Measurements from ENCODE around the gene LHPP. TPM values are rescaled to one million over a fixed set of nuclear protein-coding genes. Genes with fewer than 3 reads are reported as not detected.
"Not testable (repeated sequence)": the region's sequence is repeated elsewhere in the genome, so short reads cannot be mapped to it uniquely, and the experiment has no call there.

Gene LHPP
- total RNA-seq, 2 donors from 2014 or later = 4.9 to 9.9 TPM

GRCh38 chr10:124608093-124608721 lies 146.6 kb downstream of the LHPP start:
- Histone ChIP-seq H3K4me1 (no peaks in the 10 kb centered on the region), H3K27me3 (no peaks in the 10 kb centered on the region), H3K36me3 (replicated peaks in 1 of 2; ENCODE audit: insufficient read depth in 1 of 2, low read depth in 2 of 2) (no peaks in the 10 kb centered on the region), H3K4me3 (no peak overlapping the region), H3K9me3 (no peaks in the 10 kb centered on the region), H3K27ac (no peak overlapping the region)
- TF ChIP-seq, protein P1, sequence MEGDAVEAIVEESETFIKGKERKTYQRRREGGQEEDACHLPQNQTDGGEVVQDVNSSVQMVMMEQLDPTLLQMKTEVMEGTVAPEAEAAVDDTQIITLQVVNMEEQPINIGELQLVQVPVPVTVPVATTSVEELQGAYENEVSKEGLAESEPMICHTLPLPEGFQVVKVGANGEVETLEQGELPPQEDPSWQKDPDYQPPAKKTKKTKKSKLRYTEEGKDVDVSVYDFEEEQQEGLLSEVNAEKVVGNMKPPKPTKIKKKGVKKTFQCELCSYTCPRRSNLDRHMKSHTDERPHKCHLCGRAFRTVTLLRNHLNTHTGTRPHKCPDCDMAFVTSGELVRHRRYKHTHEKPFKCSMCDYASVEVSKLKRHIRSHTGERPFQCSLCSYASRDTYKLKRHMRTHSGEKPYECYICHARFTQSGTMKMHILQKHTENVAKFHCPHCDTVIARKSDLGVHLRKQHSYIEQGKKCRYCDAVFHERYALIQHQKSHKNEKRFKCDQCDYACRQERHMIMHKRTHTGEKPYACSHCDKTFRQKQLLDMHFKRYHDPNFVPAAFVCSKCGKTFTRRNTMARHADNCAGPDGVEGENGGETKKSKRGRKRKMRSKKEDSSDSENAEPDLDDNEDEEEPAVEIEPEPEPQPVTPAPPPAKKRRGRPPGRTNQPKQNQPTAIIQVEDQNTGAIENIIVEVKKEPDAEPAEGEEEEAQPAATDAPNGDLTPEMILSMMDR (IDR thresholded peaks at IDR 0.05) = no peak
- no peak for TF ChIP-seq POLR2A (IDR thresholded peaks at IDR 0.05)
- WGBS, 2 donors = 72 to 89% methylated on average over 5 to 13 of the region's 14 CpGs
- no peak for DNase-seq
- intact Hi-C loops (cut with DNase I) = no loop called here
- no peak for ATAC-seq

DNA sequence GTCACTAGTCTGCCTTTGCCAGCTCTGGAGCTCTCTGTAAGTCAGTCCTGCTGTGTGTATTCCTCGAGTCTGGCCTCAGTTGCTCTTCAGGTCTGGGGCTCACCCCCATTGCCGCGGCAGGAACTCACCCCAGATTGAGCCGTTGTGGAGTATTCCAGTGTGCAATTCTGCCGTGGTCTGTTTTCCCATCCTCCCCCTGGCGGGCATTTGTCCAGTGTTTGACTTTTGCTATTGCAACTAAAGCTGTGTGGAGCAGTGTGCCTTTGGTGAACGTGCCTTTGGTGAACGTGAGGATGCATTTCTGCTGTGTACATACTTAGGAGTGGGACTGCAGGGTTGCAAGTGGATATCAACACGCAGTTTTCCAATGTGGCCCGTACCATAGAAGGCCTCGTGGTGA lies 148.1 kb downstream of the LHPP start:
- no peaks in the 10 kb centered on the region for H3K36me3 ChIP-seq (replicated peaks in 1 of 2; ENCODE audit: insufficient read depth in 1 of 2, low read depth in 2 of 2)
- no peak for DNase-seq
- ATAC-seq = no peak
- H3K27me3 ChIP-seq = no peaks in the 10 kb centered on the region
- no peak overlapping the region for H3K27ac ChIP-seq
- H3K4me1 ChIP-seq = no peaks in the 10 kb centered on the region
- no peak overlapping the region for H3K4me3 ChIP-seq
- no peaks in the 10 kb centered on the region for H3K9me3 ChIP-seq
- WGBS, 2 donors = 89 to 91% methylated on average over 11 of the region's 11 CpGs
- TF ChIP-seq, protein P1 (IDR thresholded peaks at IDR 0.05) = no peak
- no peak for TF ChIP-seq POLR2A (IDR thresholded peaks at IDR 0.05)
- intact Hi-C loops (cut with DNase I) = no loop called here

- H3K4me3 ChIP-seq; intact Hi-C loops (cut with DNase I); H3K36me3 ChIP-seq (replicated peaks in 1 of 2; ENCODE audit: insufficient read depth in 1 of 2, low read depth in 2 of 2); H3K27me3 ChIP-seq; H3K9me3 ChIP-seq; ATAC-seq; H3K27ac ChIP-seq; DNase-seq; H3K4me1 ChIP-seq: not testable (repeated sequence)
- WGBS, 2 donors = 92 to 96% methylated on average over 13 of the region's 19 CpGs
These were observed 148.6 kb downstream of the LHPP start for GRCh38 chr10:124610186-124610585.

- H3K36me3 ChIP-seq (replicated peaks in 1 of 2; ENCODE audit: insufficient read depth in 1 of 2, low read depth in 2 of 2); H3K4me1 ChIP-seq; ATAC-seq; H3K4me3 ChIP-seq; DNase-seq; H3K9me3 ChIP-seq; intact Hi-C loops (cut with DNase I); H3K27me3 ChIP-seq; H3K27ac ChIP-seq: not testable (repeated sequence)
- 90 to 96% methylated on average over 9 to 14 of the region's 17 CpGs for WGBS, 2 donors
These were observed 149.2 kb downstream of the LHPP start for GRCh38 chr10:124610851-124611250.

DNA sequence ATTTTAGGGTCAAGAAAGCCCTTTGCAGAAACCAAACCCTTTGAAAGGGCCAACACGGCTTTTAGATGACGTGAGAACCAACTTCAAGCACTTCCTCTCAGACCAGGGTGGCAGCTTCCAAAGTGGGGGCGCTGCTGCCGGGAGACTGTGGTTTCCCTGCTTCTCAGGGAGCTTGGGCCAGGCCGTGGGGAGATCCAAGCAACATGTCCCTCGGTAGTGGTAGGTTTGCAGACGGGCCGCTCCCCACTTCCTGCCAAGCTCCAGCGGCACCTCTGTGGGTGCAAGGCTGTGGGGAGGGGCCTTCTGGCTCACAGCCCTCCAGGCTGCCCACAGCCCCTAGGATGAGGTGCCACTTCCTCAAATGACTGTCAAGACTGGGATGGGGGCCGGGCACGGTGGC lies 150.1 kb downstream of the LHPP start:
- 71 to 82% methylated on average over 7 to 11 of the region's 11 CpGs for WGBS, 2 donors
- no peak overlapping the region for H3K4me3 ChIP-seq
- DNase-seq = peak in 1 of 4 donors; percentile 38
- no peak for TF ChIP-seq POLR2A (IDR thresholded peaks at IDR 0.05)
- TF ChIP-seq, protein P1 (IDR thresholded peaks at IDR 0.05) = no peak
- no peak for ATAC-seq
- no peaks in the 10 kb centered on the region for H3K9me3 ChIP-seq
- no peaks in the 10 kb centered on the region for H3K36me3 ChIP-seq (replicated peaks in 1 of 2; ENCODE audit: insufficient read depth in 1 of 2, low read depth in 2 of 2)
- intact Hi-C loops (cut with DNase I) = no loop called here
- no peak overlapping the region for H3K27ac ChIP-seq
- H3K27me3 ChIP-seq = no peaks in the 10 kb centered on the region
- no peaks in the 10 kb centered on the region for H3K4me1 ChIP-seq
